ENCODE data around the gene NCDN. TPM values are rescaled to one million over a fixed set of nuclear protein-coding genes. Genes with fewer than 3 reads are reported as not detected.

Gene NCDN
- total RNA-seq, 1 experiment from 2014 or later, result 39.2 TPM

DNA sequence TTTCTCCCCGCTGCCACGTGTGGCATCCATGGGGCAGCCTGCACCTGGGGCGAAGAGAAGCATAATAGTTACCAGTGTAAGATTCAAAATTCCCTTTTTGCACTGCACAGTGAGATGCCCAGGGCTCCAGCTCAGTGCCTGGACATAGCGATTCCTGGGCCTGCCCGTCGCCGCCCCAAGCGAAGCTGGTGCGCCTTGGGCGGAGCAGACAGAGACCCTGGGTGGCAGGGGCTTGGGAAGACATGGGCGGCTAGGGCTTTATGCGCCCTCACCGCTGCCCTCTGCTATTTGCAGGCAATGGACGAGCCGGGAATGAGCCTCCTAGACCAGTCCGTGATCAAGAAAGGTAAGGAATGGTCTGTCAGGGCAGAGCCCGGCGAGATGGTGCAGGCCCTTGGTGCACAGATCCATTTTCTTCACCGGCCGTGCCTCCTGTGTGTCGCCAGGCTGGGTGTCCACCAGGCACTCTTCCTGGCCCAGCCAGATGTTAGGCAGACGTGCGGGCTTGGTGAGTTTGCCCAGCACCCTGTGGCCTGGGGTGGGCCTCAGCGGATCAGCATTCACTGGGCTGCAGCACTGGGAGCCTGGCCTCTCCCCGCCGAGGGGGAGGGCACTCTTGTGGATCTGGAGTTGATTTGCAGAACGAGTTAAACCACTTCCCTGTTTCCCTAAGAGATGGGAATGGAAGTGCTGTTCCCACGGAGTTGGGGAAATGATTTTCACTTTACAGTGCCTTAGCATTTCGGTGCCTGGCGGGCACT lies 17.2 kb downstream of the NCDN start:
- TF ChIP-seq ZNF671 (CRISPR knock-in tag; IDR thresholded peaks at IDR 0.05) (no peak), ZNF121 (CRISPR knock-in tag; IDR thresholded peaks at IDR 0.05) (peak; percentile 68; the same call in 1 of the 2 replicates)
- Mint-ChIP-seq H3K9me3 (no peaks in the 10 kb centered on the region), H3K36me3 (no peaks in the 10 kb centered on the region), H3K4me1 (peaks cover 38% of the 10 kb centered on the region), H3K27me3 (ENCODE audit: low read depth) (peaks cover 97% of the 10 kb centered on the region), H3K27ac (no peak overlapping the region), H3K4me3 (peak overlapping the region; percentile 14)
- ChIA-PET POLR2A (no interaction called here), CTCF (interaction anchor here (1.8 to 4.5 kb wide), 4 partner anchors 10 to 151 kb away, joined by 12 to 35 read pairs (median 28); no protein-coding TSS in a partner anchor)
- DNase-seq (ENCODE audit: low spot score), result no peak
- ATAC-seq, result no peak

DNA sequence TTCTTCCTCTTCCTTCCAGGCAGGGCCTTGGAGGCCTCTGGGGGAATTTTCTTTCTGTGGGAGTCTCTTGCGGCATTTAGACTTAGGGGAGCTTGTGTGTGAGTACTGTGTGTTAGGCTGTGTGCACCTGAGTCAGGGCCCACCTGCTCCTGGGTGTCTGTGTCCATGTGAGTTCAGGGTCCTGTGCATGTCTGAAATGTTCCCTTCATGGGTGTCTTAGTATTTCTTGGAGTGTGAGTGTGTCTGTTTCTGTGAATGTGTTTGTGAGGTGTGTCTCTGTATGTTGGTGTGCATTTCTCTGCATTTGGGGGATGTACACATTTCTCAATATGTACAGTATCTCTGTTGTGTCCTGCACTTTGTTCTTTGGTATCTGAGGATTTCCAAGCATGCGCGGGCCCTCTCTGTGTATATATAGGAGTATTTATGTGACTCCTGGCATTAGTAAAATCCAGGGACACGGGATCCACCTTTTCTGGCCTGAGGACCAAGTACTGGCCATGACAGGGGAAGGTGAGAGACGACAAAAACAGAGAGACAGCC lies 17.9 kb downstream of the NCDN start:
- ATAC-seq (no peak), DNase-seq (ENCODE audit: low spot score) (no peak)
- Mint-ChIP-seq H3K4me3 (peak overlapping the region; percentile 14), H3K36me3 (no peaks in the 10 kb centered on the region), H3K27ac (no peak overlapping the region), H3K9me3 (no peaks in the 10 kb centered on the region), H3K4me1 (peaks cover 38% of the 10 kb centered on the region), H3K27me3 (ENCODE audit: low read depth) (peaks cover 97% of the 10 kb centered on the region)
- ChIA-PET CTCF (interaction anchor here (0.6 to 4.5 kb wide), 4 partner anchors 11 to 204 kb away, joined by 5 to 35 read pairs (median 12); no protein-coding TSS in a partner anchor), POLR2A (no interaction called here)
- TF ChIP-seq CBFB (CRISPR knock-in tag; IDR thresholded peaks at IDR 0.05; ENCODE audit: low read depth) (no peak), ZNF232 (CRISPR knock-in tag; IDR thresholded peaks at IDR 0.05) (no peak), ETV6 (CRISPR knock-in tag; IDR thresholded peaks at IDR 0.05) (no peak), FOXJ3 (CRISPR knock-in tag; IDR thresholded peaks at IDR 0.05; ENCODE audit: borderline replicate concordance) (no peak), TP53 (CRISPR knock-in tag; IDR thresholded peaks at IDR 0.05) (no peak), TEAD1 (CRISPR knock-in tag; IDR thresholded peaks at IDR 0.05) (no peak), EMX1 (CRISPR knock-in tag; IDR thresholded peaks at IDR 0.05) (no peak)
- TF ChIP-seq, protein P1, sequence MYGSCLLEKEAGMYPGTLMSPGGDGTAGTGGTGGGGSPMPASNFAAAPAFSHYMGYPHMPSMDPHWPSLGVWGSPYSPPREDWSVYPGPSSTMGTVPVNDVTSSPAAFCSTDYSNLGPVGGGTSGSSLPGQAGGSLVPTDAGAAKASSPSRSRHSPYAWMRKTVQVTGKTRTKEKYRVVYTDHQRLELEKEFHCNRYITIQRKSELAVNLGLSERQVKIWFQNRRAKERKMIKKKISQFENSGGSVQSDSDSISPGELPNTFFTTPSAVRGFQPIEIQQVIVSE (CRISPR knock-in tag; IDR thresholded peaks at IDR 0.05; ENCODE audit: borderline replicate concordance), result no peak
- TF ChIP-seq, protein P2, sequence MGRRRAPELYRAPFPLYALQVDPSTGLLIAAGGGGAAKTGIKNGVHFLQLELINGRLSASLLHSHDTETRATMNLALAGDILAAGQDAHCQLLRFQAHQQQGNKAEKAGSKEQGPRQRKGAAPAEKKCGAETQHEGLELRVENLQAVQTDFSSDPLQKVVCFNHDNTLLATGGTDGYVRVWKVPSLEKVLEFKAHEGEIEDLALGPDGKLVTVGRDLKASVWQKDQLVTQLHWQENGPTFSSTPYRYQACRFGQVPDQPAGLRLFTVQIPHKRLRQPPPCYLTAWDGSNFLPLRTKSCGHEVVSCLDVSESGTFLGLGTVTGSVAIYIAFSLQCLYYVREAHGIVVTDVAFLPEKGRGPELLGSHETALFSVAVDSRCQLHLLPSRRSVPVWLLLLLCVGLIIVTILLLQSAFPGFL (CRISPR knock-in tag; IDR thresholded peaks at IDR 0.05; ENCODE audit: borderline replicate concordance), result no peak
- TF ChIP-seq, protein P3, sequence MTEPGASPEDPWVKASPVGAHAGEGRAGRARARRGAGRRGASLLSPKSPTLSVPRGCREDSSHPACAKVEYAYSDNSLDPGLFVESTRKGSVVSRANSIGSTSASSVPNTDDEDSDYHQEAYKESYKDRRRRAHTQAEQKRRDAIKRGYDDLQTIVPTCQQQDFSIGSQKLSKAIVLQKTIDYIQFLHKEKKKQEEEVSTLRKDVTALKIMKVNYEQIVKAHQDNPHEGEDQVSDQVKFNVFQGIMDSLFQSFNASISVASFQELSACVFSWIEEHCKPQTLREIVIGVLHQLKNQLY (CRISPR knock-in tag; IDR thresholded peaks at IDR 0.05), result no peak
- TF ChIP-seq, protein P4, sequence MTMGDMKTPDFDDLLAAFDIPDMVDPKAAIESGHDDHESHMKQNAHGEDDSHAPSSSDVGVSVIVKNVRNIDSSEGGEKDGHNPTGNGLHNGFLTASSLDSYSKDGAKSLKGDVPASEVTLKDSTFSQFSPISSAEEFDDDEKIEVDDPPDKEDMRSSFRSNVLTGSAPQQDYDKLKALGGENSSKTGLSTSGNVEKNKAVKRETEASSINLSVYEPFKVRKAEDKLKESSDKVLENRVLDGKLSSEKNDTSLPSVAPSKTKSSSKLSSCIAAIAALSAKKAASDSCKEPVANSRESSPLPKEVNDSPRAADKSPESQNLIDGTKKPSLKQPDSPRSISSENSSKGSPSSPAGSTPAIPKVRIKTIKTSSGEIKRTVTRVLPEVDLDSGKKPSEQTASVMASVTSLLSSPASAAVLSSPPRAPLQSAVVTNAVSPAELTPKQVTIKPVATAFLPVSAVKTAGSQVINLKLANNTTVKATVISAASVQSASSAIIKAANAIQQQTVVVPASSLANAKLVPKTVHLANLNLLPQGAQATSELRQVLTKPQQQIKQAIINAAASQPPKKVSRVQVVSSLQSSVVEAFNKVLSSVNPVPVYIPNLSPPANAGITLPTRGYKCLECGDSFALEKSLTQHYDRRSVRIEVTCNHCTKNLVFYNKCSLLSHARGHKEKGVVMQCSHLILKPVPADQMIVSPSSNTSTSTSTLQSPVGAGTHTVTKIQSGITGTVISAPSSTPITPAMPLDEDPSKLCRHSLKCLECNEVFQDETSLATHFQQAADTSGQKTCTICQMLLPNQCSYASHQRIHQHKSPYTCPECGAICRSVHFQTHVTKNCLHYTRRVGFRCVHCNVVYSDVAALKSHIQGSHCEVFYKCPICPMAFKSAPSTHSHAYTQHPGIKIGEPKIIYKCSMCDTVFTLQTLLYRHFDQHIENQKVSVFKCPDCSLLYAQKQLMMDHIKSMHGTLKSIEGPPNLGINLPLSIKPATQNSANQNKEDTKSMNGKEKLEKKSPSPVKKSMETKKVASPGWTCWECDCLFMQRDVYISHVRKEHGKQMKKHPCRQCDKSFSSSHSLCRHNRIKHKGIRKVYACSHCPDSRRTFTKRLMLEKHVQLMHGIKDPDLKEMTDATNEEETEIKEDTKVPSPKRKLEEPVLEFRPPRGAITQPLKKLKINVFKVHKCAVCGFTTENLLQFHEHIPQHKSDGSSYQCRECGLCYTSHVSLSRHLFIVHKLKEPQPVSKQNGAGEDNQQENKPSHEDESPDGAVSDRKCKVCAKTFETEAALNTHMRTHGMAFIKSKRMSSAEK (CRISPR knock-in tag; IDR thresholded peaks at IDR 0.05; ENCODE audit: borderline replicate concordance), result no peak
- TF ChIP-seq, protein P5, sequence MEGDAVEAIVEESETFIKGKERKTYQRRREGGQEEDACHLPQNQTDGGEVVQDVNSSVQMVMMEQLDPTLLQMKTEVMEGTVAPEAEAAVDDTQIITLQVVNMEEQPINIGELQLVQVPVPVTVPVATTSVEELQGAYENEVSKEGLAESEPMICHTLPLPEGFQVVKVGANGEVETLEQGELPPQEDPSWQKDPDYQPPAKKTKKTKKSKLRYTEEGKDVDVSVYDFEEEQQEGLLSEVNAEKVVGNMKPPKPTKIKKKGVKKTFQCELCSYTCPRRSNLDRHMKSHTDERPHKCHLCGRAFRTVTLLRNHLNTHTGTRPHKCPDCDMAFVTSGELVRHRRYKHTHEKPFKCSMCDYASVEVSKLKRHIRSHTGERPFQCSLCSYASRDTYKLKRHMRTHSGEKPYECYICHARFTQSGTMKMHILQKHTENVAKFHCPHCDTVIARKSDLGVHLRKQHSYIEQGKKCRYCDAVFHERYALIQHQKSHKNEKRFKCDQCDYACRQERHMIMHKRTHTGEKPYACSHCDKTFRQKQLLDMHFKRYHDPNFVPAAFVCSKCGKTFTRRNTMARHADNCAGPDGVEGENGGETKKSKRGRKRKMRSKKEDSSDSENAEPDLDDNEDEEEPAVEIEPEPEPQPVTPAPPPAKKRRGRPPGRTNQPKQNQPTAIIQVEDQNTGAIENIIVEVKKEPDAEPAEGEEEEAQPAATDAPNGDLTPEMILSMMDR (IDR thresholded peaks at IDR 0.05), result no peak
- TF ChIP-seq, protein P6, sequence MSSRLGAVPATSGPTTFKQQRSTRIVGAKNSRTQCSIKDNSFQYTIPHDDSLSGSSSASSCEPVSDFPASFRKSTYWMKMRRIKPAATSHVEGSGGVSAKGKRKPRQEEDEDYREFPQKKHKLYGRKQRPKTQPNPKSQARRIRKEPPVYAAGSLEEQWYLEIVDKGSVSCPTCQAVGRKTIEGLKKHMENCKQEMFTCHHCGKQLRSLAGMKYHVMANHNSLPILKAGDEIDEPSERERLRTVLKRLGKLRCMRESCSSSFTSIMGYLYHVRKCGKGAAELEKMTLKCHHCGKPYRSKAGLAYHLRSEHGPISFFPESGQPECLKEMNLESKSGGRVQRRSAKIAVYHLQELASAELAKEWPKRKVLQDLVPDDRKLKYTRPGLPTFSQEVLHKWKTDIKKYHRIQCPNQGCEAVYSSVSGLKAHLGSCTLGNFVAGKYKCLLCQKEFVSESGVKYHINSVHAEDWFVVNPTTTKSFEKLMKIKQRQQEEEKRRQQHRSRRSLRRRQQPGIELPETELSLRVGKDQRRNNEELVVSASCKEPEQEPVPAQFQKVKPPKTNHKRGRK (CRISPR knock-in tag; IDR thresholded peaks at IDR 0.05; ENCODE audit: borderline replicate concordance), result no peak
- TF ChIP-seq, protein P7, sequence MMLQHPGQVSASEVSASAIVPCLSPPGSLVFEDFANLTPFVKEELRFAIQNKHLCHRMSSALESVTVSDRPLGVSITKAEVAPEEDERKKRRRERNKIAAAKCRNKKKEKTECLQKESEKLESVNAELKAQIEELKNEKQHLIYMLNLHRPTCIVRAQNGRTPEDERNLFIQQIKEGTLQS (CRISPR knock-in tag; conservative IDR thresholded peaks at IDR 0.05), result no peak
- TF ChIP-seq, protein P8, sequence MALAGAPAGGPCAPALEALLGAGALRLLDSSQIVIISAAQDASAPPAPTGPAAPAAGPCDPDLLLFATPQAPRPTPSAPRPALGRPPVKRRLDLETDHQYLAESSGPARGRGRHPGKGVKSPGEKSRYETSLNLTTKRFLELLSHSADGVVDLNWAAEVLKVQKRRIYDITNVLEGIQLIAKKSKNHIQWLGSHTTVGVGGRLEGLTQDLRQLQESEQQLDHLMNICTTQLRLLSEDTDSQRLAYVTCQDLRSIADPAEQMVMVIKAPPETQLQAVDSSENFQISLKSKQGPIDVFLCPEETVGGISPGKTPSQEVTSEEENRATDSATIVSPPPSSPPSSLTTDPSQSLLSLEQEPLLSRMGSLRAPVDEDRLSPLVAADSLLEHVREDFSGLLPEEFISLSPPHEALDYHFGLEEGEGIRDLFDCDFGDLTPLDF (CRISPR knock-in tag; IDR thresholded peaks at IDR 0.05), result no peak

Measured in WTC11 (cell line).